ENCODE results near the gene SIX4. TPM values are rescaled to one million over a fixed set of nuclear protein-coding genes. Genes with fewer than 3 reads are reported as not detected.

The SIX4 gene
- total RNA-seq, 1 donor from 2014 or later = 0.10 TPM

DNA sequence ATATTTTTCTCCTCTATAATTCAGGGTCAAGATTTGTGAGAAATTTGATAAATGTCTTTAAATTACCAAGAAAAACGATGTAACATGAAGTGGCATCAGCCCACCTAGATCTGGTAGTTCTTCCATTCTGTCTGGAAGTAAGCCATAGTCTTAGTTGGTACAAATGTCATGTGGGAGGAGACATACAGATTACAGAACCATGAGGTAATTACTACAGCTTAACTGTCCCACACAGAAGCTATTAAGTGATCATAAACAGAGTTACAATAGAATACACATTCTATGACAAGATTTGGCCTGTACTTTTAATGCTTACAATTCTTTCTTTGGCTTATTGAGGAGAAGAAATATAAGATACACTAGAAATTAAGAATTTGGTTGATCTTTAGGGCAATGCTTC lies 61.2 kb downstream of the SIX4 start:
- ATAC-seq (no peak), DNase-seq (ENCODE audit: low spot score) (no peak)

GRCh38 chr14:60661721-60662120 lies 62.4 kb downstream of the SIX4 start:
- DNase-seq (ENCODE audit: low spot score) (no peak), ATAC-seq (no peak)

Other genes with a start within 250 kb of the SIX4 start
- not detected for gene C14orf39, start 238.3 kb downstream of the SIX4 start, total RNA-seq
- not detected for gene SIX6, start 215.2 kb downstream of the SIX4 start, total RNA-seq
- gene SIX1, start 74.9 kb downstream of the SIX4 start, total RNA-seq = not detected
- 8.5 TPM for gene MNAT1, start 10.4 kb upstream of the SIX4 start, total RNA-seq